Parathyroid adenoma (tissue), 2 donors: ENCODE measurements around the gene CCL2.

Source experiments
- H2AFZ ChIP-seq: fragments of 300-600 bp; sonication (generic); one replicate; pipeline ENCODE4 v1.7.0; 2017; ENCODE audit warnings: antibody characterized with exemption, mild to moderate bottlenecking
- H3K27ac ChIP-seq: fragments of 300-600 bp; sonication (generic); one replicate; pipeline ENCODE4 v1.7.0; 2017
- H3K27me3 ChIP-seq: fragments of 300-600 bp; sonication (generic); one replicate; pipeline ENCODE4 v1.7.0; 2017; ENCODE audit warnings: low read length; ENCODE audit not compliant: control insufficient read depth, insufficient read depth
- H3K36me3 ChIP-seq: fragments of 300-600 bp; sonication (generic); one replicate; pipeline ENCODE4 v1.7.0; 2017; ENCODE audit warnings: low read length; ENCODE audit not compliant: control insufficient read depth, insufficient read depth
- H3K4me1 ChIP-seq: fragments of 300-600 bp; sonication (generic); one replicate; pipeline ENCODE4 v1.7.0; 2017; ENCODE audit warnings: control low read depth
- H3K4me2 ChIP-seq: fragments of 300-600 bp; sonication (generic); one replicate; pipeline ENCODE4 v1.7.0; 2017; ENCODE audit warnings: low read length
- H3K4me3 ChIP-seq: fragments of 300-600 bp; sonication (generic); one replicate; pipeline ENCODE4 v1.7.0; 2017; ENCODE audit warnings: low read depth, low read length
- H3K79me2 ChIP-seq: fragments of 300-600 bp; sonication (generic); one replicate; pipeline ENCODE4 v1.7.0; 2017; ENCODE audit warnings: control low read depth
- H3K9ac ChIP-seq: fragments of 300-600 bp; sonication (generic); one replicate; pipeline ENCODE4 v1.7.0; 2017; ENCODE audit warnings: mild to moderate bottlenecking
- H3K9me3 ChIP-seq: fragments of 300-600 bp; sonication (generic); one replicate; pipeline ENCODE4 v1.7.0; 2017; ENCODE audit warnings: low read length; ENCODE audit not compliant: control insufficient read depth
- CTCF ChIP-seq: fragments of 300-600 bp; sonication (generic); IDR thresholded peaks from one replicate; pipeline ENCODE4 v1.7.0; 2017; ENCODE audit warnings: antibody characterized with exemption, mild to moderate bottlenecking
- donor health status: primary hyperparathyroidism.

CCL2 gene

GRCh38 chr17:34219405-34219804 is 35.7 kb upstream of the CCL2 start:
- Histone ChIP-seq H3K4me2 (no peak overlapping the region), H3K4me3 (no peak overlapping the region), H2AFZ (no peak overlapping the region), H3K79me2 (no peaks in the 10 kb centered on the region), H3K9me3 (no peaks in the 10 kb centered on the region), H3K36me3 (no peaks in the 10 kb centered on the region), H3K9ac (no peak overlapping the region), H3K4me1 (no peaks in the 10 kb centered on the region), H3K27me3 (no peaks in the 10 kb centered on the region), H3K27ac (no peak overlapping the region)
- TF ChIP-seq CTCF: no peak

- Histone ChIP-seq H3K4me1 (no peaks in the 10 kb centered on the region), H3K9ac (no peak overlapping the region), H3K27ac (no peak overlapping the region), H2AFZ (no peak overlapping the region), H3K79me2 (no peaks in the 10 kb centered on the region), H3K4me2 (no peak overlapping the region), H3K9me3 (no peaks in the 10 kb centered on the region), H3K4me3 (no peak overlapping the region), H3K27me3 (no peaks in the 10 kb centered on the region), H3K36me3 (no peaks in the 10 kb centered on the region)
- no peak for TF ChIP-seq CTCF
Observed at GRCh38 chr17:34220045-34220751, 34.9 kb upstream of the CCL2 start.

GRCh38 chr17:34220752-34221395 is 34.2 kb upstream of the CCL2 start:
- H3K4me3 ChIP-seq: no peak overlapping the region
- no peaks in the 10 kb centered on the region for H3K79me2 ChIP-seq
- TF ChIP-seq CTCF: no peak
- H3K9me3 ChIP-seq: no peaks in the 10 kb centered on the region
- no peaks in the 10 kb centered on the region for H3K27me3 ChIP-seq
- no peak overlapping the region for H3K4me2 ChIP-seq
- H3K9ac ChIP-seq: no peak overlapping the region
- H3K4me1 ChIP-seq: no peaks in the 10 kb centered on the region
- no peaks in the 10 kb centered on the region for H3K36me3 ChIP-seq
- H3K27ac ChIP-seq: no peak overlapping the region
- no peak overlapping the region for H2AFZ ChIP-seq

- Histone ChIP-seq H3K9me3 (no peaks in the 10 kb centered on the region), H3K36me3 (no peaks in the 10 kb centered on the region), H3K79me2 (no peaks in the 10 kb centered on the region), H3K4me2 (no peak overlapping the region), H3K27me3 (no peaks in the 10 kb centered on the region), H3K27ac (no peak overlapping the region), H2AFZ (no peak overlapping the region), H3K9ac (no peak overlapping the region), H3K4me1 (no peaks in the 10 kb centered on the region), H3K4me3 (no peak overlapping the region)
- TF ChIP-seq CTCF: no peak
Observed at GRCh38 chr17:34221411-34221810, 33.7 kb upstream of the CCL2 start.
